GM23338 (cell line): ENCODE results near the gene SBDS. TPM values are rescaled to one million over a fixed set of nuclear protein-coding genes. Genes with fewer than 3 reads are reported as not detected.

Experiments used
- ATAC-seq: fragments of 200-7000 bp; cut with Tn5 transposase; 3 replicates; pipeline ENCODE4 v1.9.1; 2020
- DNase-seq: peaks from one replicate; pipeline ENCODE4 v3.0.0-alpha.2; 2015; ENCODE audit warnings: low spot score
- H2AFZ ChIP-seq: fragments of 200-600 bp; sonication (generic); 2 replicates; pipeline ENCODE4 v1.8.0; 2016; ENCODE audit warnings: antibody characterized with exemption, mild to moderate bottlenecking, moderate library complexity
- H3F3A ChIP-seq: fragments of 200-600 bp; sonication (generic); replicated peaks from 2 replicates; pipeline ENCODE4 v1.8.0; 2017; ENCODE audit warnings: antibody characterized with exemption, mixed run types, low read depth
- H3K27ac ChIP-seq: fragments of 200-600 bp; sonication (generic); 2 replicates; pipeline ENCODE4 v1.6.1; 2016; ENCODE audit warnings: low read depth
- H3K27me3 ChIP-seq: fragments of 200-600 bp; sonication (generic); 2 replicates; pipeline ENCODE4 v1.8.0; 2016; ENCODE audit warnings: mild to moderate bottlenecking, mixed run types, moderate library complexity; ENCODE audit not compliant: insufficient read depth
- H3K36me3 ChIP-seq: fragments of 200-600 bp; sonication (generic); 2 replicates; pipeline ENCODE4 v1.8.0; 2016; ENCODE audit warnings: mild to moderate bottlenecking; ENCODE audit not compliant: insufficient read depth
- H3K4me1 ChIP-seq: fragments of 200-600 bp; sonication (generic); 2 replicates; pipeline ENCODE4 v1.8.0; 2016; ENCODE audit warnings: mild to moderate bottlenecking, moderate library complexity; ENCODE audit not compliant: insufficient read depth
- H3K4me2 ChIP-seq: fragments of 200-600 bp; sonication (generic); 2 replicates; pipeline ENCODE4 v1.7.1; 2017; ENCODE audit warnings: mixed run types
- H3K4me3 ChIP-seq: fragments of 200-600 bp; sonication (generic); 2 replicates; pipeline ENCODE4 v1.6.1; 2016; ENCODE audit warnings: mixed run types
- H3K79me2 ChIP-seq: fragments of 200-600 bp; sonication (generic); replicated peaks from 2 replicates; pipeline ENCODE4 v1.8.0; 2017; ENCODE audit warnings: mild to moderate bottlenecking; ENCODE audit not compliant: insufficient read depth
- H3K9me2 ChIP-seq: fragments of 200-600 bp; sonication (generic); 2 replicates; pipeline ENCODE4 v1.8.0; 2017; ENCODE audit not compliant: insufficient read depth
- H4K20me1 ChIP-seq: fragments of 200-600 bp; sonication (generic); replicated peaks from 2 replicates; pipeline ENCODE4 v1.8.0; 2017; ENCODE audit warnings: mild to moderate bottlenecking; ENCODE audit not compliant: insufficient read depth
- H3K27ac Mint-ChIP-seq: 2 replicates; pipeline ENCODE4 v1.8.0; 2020; ENCODE audit warnings: inconsistent platforms, mild to moderate bottlenecking, moderate library complexity, mixed read lengths
- H3K27me3 Mint-ChIP-seq: 3 replicates; pipeline ENCODE4 v1.8.0; 2022; ENCODE audit warnings: low read depth, mild to moderate bottlenecking, moderate library complexity, mixed read lengths, inconsistent platforms; ENCODE audit not compliant: insufficient read depth, poor library complexity
- H3K36me3 Mint-ChIP-seq: 3 replicates; pipeline ENCODE4 v1.8.0; 2021; ENCODE audit warnings: low read depth, mild to moderate bottlenecking, inconsistent platforms, moderate library complexity, mixed read lengths
- H3K4me1 Mint-ChIP-seq: 3 replicates; pipeline ENCODE4 v1.8.0; 2020; ENCODE audit warnings: mild to moderate bottlenecking, inconsistent platforms, mixed read lengths
- H3K4me3 Mint-ChIP-seq: 3 replicates; pipeline ENCODE4 v1.8.0; 2021; ENCODE audit warnings: moderate library complexity, mild to moderate bottlenecking, inconsistent platforms, mixed read lengths
- H3K9me3 Mint-ChIP-seq: 3 replicates; pipeline ENCODE4 v1.8.0; 2020; ENCODE audit warnings: moderate library complexity, mild to moderate bottlenecking, inconsistent platforms, mixed read lengths
- CREB1 ChIP-seq: fragments of 250-450 bp; sonication (Bioruptor Pico); IDR thresholded peaks from 2 replicates; pipeline ENCODE4 v1.5.0; 2020; ENCODE audit warnings: low read depth, mild to moderate bottlenecking, moderate library complexity
- ETS1 ChIP-seq: IDR thresholded peaks from 2 replicates; pipeline ENCODE4 v1.6.1; 2016; ENCODE audit warnings: antibody characterized with exemption
- EZH2 ChIP-seq: fragments of 200-600 bp; sonication (generic); IDR thresholded peaks from one replicate; pipeline ENCODE4 v1.8.0; 2017; ENCODE audit warnings: antibody characterized with exemption, mild to moderate bottlenecking, low read depth; ENCODE audit not compliant: unreplicated experiment
- JUNB ChIP-seq: IDR thresholded peaks from one replicate; pipeline ENCODE4 v1.6.1; 2016; ENCODE audit warnings: antibody characterized with exemption; ENCODE audit not compliant: unreplicated experiment
- NANOG ChIP-seq: IDR thresholded peaks from 2 replicates; pipeline ENCODE4 v1.6.1; 2016; ENCODE audit warnings: antibody characterized with exemption, borderline replicate concordance
- POLR2AphosphoS5 ChIP-seq: IDR thresholded peaks from 2 replicates; pipeline ENCODE4 v1.6.1; 2016; ENCODE audit warnings: antibody characterized with exemption, low read depth
- REST ChIP-seq: IDR thresholded peaks from one replicate; pipeline ENCODE4 v1.6.1; 2018; ENCODE audit warnings: antibody characterized with exemption; ENCODE audit not compliant: unreplicated experiment
- STAT1 ChIP-seq: IDR thresholded peaks from one replicate; pipeline ENCODE4 v1.6.1; 2016; ENCODE audit warnings: antibody characterized with exemption; ENCODE audit not compliant: unreplicated experiment
- ZNF462 ChIP-seq: fragments of 250-450 bp; sonication (Bioruptor Pico); IDR thresholded peaks from 2 replicates; pipeline ENCODE4 v1.5.0; 2020; ENCODE audit warnings: mild to moderate bottlenecking, moderate library complexity
- polyA plus RNA-seq: library from polyadenylated mRNA; unstranded; fragments of >200 nt; fragmentation: Nextera tagmentation; extraction: Ambion mirVana; gene quantifications from 2 replicates; pipeline ENCODE4 v1.2.1, GENCODE V29; 2016
- total RNA-seq: library from RNA; depleted of rRNA; stranded (reverse); fragments of >200 nt; shearing (Covaris generic); gene quantifications from 2 replicates; pipeline ENCODE4 v1.2.3, GENCODE V29; 2014

SBDS gene
- total and polyA plus RNA-seq, 2 experiments from 2014 or later, result 20.5 to 34.4 TPM

- TF ChIP-seq REST (no peak), NANOG (no peak), EZH2 (no peak), STAT1 (no peak), JUNB (no peak), POLR2AphosphoS5 (no peak)
These were observed 34.3 kb downstream of the SBDS start (continued) for GRCh38 chr7:66961096-66961495.

GRCh38 chr7:66960192-66960591 is 35.2 kb downstream of the SBDS start:
- Mint-ChIP-seq H3K9me3 (peaks cover 9% of the 10 kb centered on the region), H3K27me3 (peaks cover 4% of the 10 kb centered on the region), H3K4me3 (no peak overlapping the region), H3K36me3 (peaks cover 35% of the 10 kb centered on the region; the same call in 2 of the 3 replicates), H3K4me1 (peaks cover 2% of the 10 kb centered on the region; the same call in 1 of the 3 replicates), H3K27ac (no peak overlapping the region)
- H3K27ac ChIP-seq, result no peak overlapping the region
- no peak for DNase-seq
- ATAC-seq, result no peak
- no peaks in the 10 kb centered on the region for H3K4me1 ChIP-seq
- H3K9me2 ChIP-seq, result no peaks in the 10 kb centered on the region
- no peak overlapping the region for H3K4me3 ChIP-seq
- no peaks in the 10 kb centered on the region for H3F3A ChIP-seq
- H3K27me3 ChIP-seq, result no peaks in the 10 kb centered on the region
- no peak overlapping the region for H2AFZ ChIP-seq
- no peaks in the 10 kb centered on the region for H4K20me1 ChIP-seq
- H3K4me2 ChIP-seq, result no peak overlapping the region
- no peaks in the 10 kb centered on the region for H3K79me2 ChIP-seq
- H3K36me3 ChIP-seq, result peaks cover 10% of the 10 kb centered on the region
- TF ChIP-seq JUNB, result no peak
- TF ChIP-seq REST, result no peak
- no peak for TF ChIP-seq EZH2
- TF ChIP-seq CREB1 (CRISPR knock-in tag), result no peak
- no peak for TF ChIP-seq STAT1
- TF ChIP-seq ZNF462 (CRISPR knock-in tag), result no peak
- TF ChIP-seq ETS1, result no peak
